ENCODE measurements around the gene RFNG.

RFNG gene

GRCh38 chr17:82089723-82090548 lies 38.3 kb upstream of the RFNG start:
- DNase-seq (ENCODE audit: low spot score): no peak

GRCh38 chr17:82088838-82089722 lies 37.5 kb upstream of the RFNG start:
- no peak for DNase-seq (ENCODE audit: low spot score)

GRCh38 chr17:82087961-82088837 lies 36.6 kb upstream of the RFNG start:
- DNase-seq (ENCODE audit: low spot score): no peak

GRCh38 chr17:82086941-82087906 lies 35.6 kb upstream of the RFNG start:
- no peak for DNase-seq (ENCODE audit: low spot score)

DNA sequence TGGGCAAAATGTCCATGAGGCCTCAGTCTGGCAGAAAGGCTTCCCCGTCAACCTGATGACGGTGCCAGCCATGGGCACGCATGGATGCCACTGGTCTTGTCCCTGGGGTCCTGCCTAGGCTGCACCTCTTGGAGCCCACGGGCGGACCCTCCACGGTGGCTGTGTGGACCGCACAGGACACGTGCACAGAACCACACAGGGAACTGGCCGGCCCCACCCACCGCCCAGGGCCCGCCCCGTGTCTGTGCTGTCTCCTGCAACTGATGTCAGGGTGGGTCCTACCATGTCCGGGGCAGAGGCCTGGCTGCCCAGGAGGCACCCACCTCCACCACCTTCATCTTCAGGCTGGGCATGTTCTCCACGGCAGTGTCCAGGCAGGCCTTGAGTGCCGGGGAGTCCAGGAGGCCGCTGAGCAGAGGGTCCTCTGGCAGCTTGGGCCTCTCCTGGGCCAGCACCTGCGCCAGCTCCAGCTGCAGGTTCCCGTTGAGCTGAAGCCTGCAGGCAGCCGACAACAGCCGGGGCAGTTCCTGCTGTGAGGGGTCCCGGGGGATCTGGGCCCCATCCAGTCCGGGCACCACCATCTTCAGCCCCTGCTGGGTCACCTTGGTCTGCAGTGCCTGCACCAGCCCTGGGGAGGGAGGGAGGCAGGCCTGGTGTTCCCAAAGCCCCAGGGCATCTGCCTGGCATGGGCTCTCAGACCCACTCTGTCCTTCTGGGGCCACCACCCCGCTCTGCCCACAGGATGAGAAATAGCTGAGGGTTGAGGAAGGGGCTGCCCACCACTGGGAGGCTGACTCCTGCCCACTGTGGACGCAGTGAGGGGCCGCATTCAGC lies 34.5 kb upstream of the RFNG start:
- DNase-seq (ENCODE audit: low spot score): no peak

- DNase-seq (ENCODE audit: low spot score): no peak
Measured at GRCh38 chr17:82085031-82085861, 33.6 kb upstream of the RFNG start.

- no peak for DNase-seq (ENCODE audit: low spot score)
Measured at GRCh38 chr17:82084373-82085030, 32.9 kb upstream of the RFNG start.

GRCh38 chr17:82083533-82084359 lies 32.1 kb upstream of the RFNG start:
- no peak for DNase-seq (ENCODE audit: low spot score)

GRCh38 chr17:82083009-82083408 lies 31.4 kb upstream of the RFNG start:
- DNase-seq (ENCODE audit: low spot score): no peak

DNA sequence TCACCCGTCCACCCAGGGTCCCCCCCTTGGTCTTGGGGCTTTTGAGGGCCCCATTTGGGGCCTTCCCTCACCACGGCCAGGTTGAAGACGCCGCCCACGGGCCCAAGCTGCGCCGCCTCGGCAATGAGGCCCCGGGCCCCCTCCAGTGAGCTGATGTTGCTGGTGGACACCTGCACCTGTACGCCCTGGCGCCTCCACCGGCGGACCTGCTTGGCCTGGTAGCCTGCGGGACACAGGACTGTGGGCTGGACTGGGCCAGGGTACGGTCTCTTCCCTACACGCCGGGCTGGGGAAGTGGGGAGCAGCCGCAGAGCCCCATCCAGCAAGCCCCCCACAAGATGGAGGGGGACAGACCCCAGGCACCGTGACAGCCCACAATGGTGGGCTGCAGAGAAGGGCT lies 30.8 kb upstream of the RFNG start:
- DNase-seq (ENCODE audit: low spot score): no peak

- no peak for DNase-seq (ENCODE audit: low spot score)
Measured at GRCh38 chr17:82081966-82082365, 30.4 kb upstream of the RFNG start.

DNA sequence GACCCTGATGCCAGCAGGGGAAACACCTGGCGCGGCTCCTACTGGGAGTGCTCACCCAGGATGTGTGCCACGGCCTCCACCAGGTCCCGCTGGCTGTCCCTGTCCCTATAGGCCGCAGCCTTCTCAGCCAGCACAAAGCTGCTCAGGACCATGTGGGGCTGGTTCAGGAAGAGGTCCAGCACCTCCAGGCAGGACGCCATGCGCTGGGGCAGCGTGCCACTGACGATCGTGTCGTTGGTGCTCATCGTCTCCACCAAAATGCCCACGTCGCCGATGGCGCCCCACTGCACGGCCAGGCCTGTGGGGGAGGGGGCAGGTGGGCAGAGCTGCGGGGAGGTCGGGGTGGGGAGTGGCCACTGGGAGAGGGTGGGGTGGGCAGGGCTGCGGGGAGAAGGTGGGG lies 29.9 kb upstream of the RFNG start:
- no peak for DNase-seq (ENCODE audit: low spot score)

GRCh38 chr17:82080789-82081464 lies 29.3 kb upstream of the RFNG start:
- DNase-seq (ENCODE audit: low spot score): no peak

DNA sequence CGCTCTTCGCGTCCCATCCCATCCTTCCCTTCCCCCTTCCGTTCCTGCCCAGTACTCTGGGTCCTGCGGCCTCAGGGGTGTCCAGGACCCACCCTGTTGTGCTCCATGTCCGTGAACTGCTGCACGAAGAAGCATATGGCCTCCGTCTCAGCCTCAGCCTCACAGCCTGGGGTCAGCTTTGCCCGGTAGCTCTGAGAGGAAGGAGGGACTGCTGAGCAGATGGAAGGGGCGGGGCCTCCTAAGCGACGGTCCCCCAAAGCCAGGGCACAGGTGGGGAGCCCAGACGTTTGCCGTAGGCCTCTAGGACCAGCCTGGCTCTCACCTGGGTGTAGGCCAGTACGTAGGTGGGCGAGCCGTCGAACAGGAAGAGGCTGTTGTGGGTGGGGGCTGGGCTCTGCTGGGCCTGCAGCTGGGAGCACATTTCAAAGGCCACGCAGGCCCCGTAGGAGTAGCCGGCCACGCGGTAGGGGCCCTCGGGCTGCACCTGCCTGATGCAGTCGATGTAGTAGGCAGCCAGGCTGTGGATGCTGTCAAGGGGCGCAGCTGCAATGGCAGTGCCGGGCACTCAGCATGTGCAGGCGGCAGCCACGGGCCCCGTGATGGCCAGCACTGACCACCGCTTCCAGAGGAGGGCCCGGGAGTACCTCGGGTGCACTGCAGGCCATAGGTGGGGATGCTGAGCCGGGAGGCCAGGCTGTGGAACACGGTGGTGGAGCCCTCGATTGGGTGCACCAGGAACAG lies 28.6 kb upstream of the RFNG start:
- no peak for DNase-seq (ENCODE audit: low spot score)

GRCh38 chr17:82079001-82079677 lies 27.5 kb upstream of the RFNG start:
- DNase-seq (ENCODE audit: low spot score): no peak

GRCh38 chr17:82078433-82078832 lies 26.8 kb upstream of the RFNG start:
- DNase-seq (ENCODE audit: low spot score): no peak
